Gastrocnemius medialis (tissue), 4 donors: Measurements from ENCODE around the gene CST5.

Experiments
- CTCF ChIP-seq, 5 experiments: fragments of 450-650 bp in 3 of 5; fragments of 200-600 bp in 2 of 5; sonication (generic) in 2 of 5; IDR thresholded peaks in 4 of 5; conservative IDR thresholded peaks in 1 of 5; 1 replicate in 4 of 5; 2 replicates in 1 of 5; pipeline ENCODE4 v1.5.1; 2016 to 2019; ENCODE audit warnings: antibody characterized with exemption in 5 of 5, mild to moderate bottlenecking in 3 of 5, moderate library complexity in 3 of 5
- POLR2A ChIP-seq, 2 donors: fragments of 450-650 bp; IDR thresholded peaks; one replicate each; pipeline ENCODE4 v1.6.1; 2017; ENCODE audit warnings: antibody characterized with exemption in 2 of 2, mild to moderate bottlenecking in 2 of 2, moderate library complexity in 2 of 2

GRCh38 chr20:23910210-23910609, 30.7 kb upstream of the CST5 start:
- TF ChIP-seq POLR2A (IDR thresholded peaks at IDR 0.05) = no peak
- TF ChIP-seq CTCF (IDR thresholded peaks at IDR 0.05 in 4 of 5, conservative IDR thresholded peaks at IDR 0.05 in 1 of 5) = no peak
